ENCODE results near the gene CSNK1G3.

Gene CSNK1G3

GRCh38 chr5:123512611-123513461 is 859 bp downstream of the CSNK1G3 start:
- DNase-seq (ENCODE audit: extremely low read depth in 1 of 2, low read depth in 1 of 2) = peak in 1 of 2 donors; percentile 6

GRCh38 chr5:123514615-123515355 is 2.8 kb downstream of the CSNK1G3 start:
- DNase-seq (ENCODE audit: extremely low read depth in 1 of 2, low read depth in 1 of 2) = no peak

GRCh38 chr5:123515904-123516303 is 3.9 kb downstream of the CSNK1G3 start:
- DNase-seq (ENCODE audit: extremely low read depth in 1 of 2, low read depth in 1 of 2) = no peak

- no peak for DNase-seq (ENCODE audit: extremely low read depth in 1 of 2, low read depth in 1 of 2)
These were observed 5.5 kb downstream of the CSNK1G3 start for GRCh38 chr5:123517476-123517875.

GRCh38 chr5:123518111-123518510 is 6.1 kb downstream of the CSNK1G3 start:
- DNase-seq (ENCODE audit: extremely low read depth in 1 of 2, low read depth in 1 of 2) = no peak

GRCh38 chr5:123520677-123521247 is 8.8 kb downstream of the CSNK1G3 start:
- DNase-seq (ENCODE audit: extremely low read depth in 1 of 2, low read depth in 1 of 2) = no peak

- DNase-seq (ENCODE audit: extremely low read depth in 1 of 2, low read depth in 1 of 2) = no peak
These were observed 12.2 kb downstream of the CSNK1G3 start for GRCh38 chr5:123524146-123524545.

- DNase-seq (ENCODE audit: extremely low read depth in 1 of 2, low read depth in 1 of 2) = no peak
These were observed 15.2 kb downstream of the CSNK1G3 start for GRCh38 chr5:123527190-123527589.

- no peak for DNase-seq (ENCODE audit: extremely low read depth in 1 of 2, low read depth in 1 of 2)
These were observed 16.1 kb downstream of the CSNK1G3 start for GRCh38 chr5:123528065-123528464.

GRCh38 chr5:123528878-123529277 is 16.9 kb downstream of the CSNK1G3 start:
- no peak for DNase-seq (ENCODE audit: extremely low read depth in 1 of 2, low read depth in 1 of 2)

- no peak for DNase-seq (ENCODE audit: extremely low read depth in 1 of 2, low read depth in 1 of 2)
These were observed 18.8 kb downstream of the CSNK1G3 start for GRCh38 chr5:123530728-123531127.

- DNase-seq (ENCODE audit: extremely low read depth in 1 of 2, low read depth in 1 of 2) = no peak
These were observed 23.7 kb downstream of the CSNK1G3 start for GRCh38 chr5:123535648-123536047.

GRCh38 chr5:123537256-123537655 is 25.3 kb downstream of the CSNK1G3 start:
- DNase-seq (ENCODE audit: extremely low read depth in 1 of 2, low read depth in 1 of 2) = no peak

- DNase-seq (ENCODE audit: extremely low read depth in 1 of 2, low read depth in 1 of 2) = no peak
These were observed 25.9 kb downstream of the CSNK1G3 start for GRCh38 chr5:123537845-123538244.

GRCh38 chr5:123538670-123539459 is 26.9 kb downstream of the CSNK1G3 start:
- no peak for DNase-seq (ENCODE audit: extremely low read depth in 1 of 2, low read depth in 1 of 2)

GRCh38 chr5:123540534-123540933 is 28.6 kb downstream of the CSNK1G3 start:
- no peak for DNase-seq (ENCODE audit: extremely low read depth in 1 of 2, low read depth in 1 of 2)

GRCh38 chr5:123543438-123543837 is 31.5 kb downstream of the CSNK1G3 start:
- no peak for DNase-seq (ENCODE audit: extremely low read depth in 1 of 2, low read depth in 1 of 2)

- DNase-seq (ENCODE audit: extremely low read depth in 1 of 2, low read depth in 1 of 2) = no peak
These were observed 33.5 kb downstream of the CSNK1G3 start for GRCh38 chr5:123545506-123545905.

- no peak for DNase-seq (ENCODE audit: extremely low read depth in 1 of 2, low read depth in 1 of 2)
These were observed 34.7 kb downstream of the CSNK1G3 start for GRCh38 chr5:123546657-123547056.

- DNase-seq (ENCODE audit: extremely low read depth in 1 of 2, low read depth in 1 of 2) = peak; percentile 8 to 31
These were observed 37.4 kb downstream of the CSNK1G3 start for GRCh38 chr5:123549256-123549904.
